Measurements from ENCODE around the gene ABCC12.
"Not testable (repeated sequence)": the region's sequence is repeated elsewhere in the genome, so short reads cannot be mapped to it uniquely, and the experiment has no call there.

Gene ABCC12

GRCh38 chr16:48155926-48156789, at the start of gene ABCC12:
ABCC12 (minus strand) TSS chr16:48155993; CDS start chr16:48146424, 9,569 bp downstream.
- no peak for DNase-seq (ENCODE audit: low spot score)

- no peak for DNase-seq (ENCODE audit: low spot score)
Observed at GRCh38 chr16:48204825-48205151, 49.0 kb upstream of the ABCC12 start.

GRCh38 chr16:48203974-48204824, 48.4 kb upstream of the ABCC12 start:
- no peak for DNase-seq (ENCODE audit: low spot score)

- DNase-seq (ENCODE audit: low spot score), result no peak
Observed at GRCh38 chr16:48201515-48202201, 45.9 kb upstream of the ABCC12 start.

GRCh38 chr16:48197294-48197693, 41.5 kb upstream of the ABCC12 start:
- no peak for DNase-seq (ENCODE audit: low spot score)

- no peak for DNase-seq (ENCODE audit: low spot score)
Observed at GRCh38 chr16:48194828-48195556, 39.2 kb upstream of the ABCC12 start.

- DNase-seq (ENCODE audit: low spot score), result no peak
Observed at GRCh38 chr16:48193846-48194245, 38.1 kb upstream of the ABCC12 start.

- DNase-seq (ENCODE audit: low spot score), result no peak
Observed at GRCh38 chr16:48188449-48189102, 32.8 kb upstream of the ABCC12 start.

- DNase-seq (ENCODE audit: low spot score), result no peak
Observed at GRCh38 chr16:48187779-48188178, 32.0 kb upstream of the ABCC12 start.

GRCh38 chr16:48184681-48185080, 28.9 kb upstream of the ABCC12 start:
- no peak for DNase-seq (ENCODE audit: low spot score)

GRCh38 chr16:48182979-48183537, 27.3 kb upstream of the ABCC12 start:
- DNase-seq (ENCODE audit: low spot score), result no peak

GRCh38 chr16:48181746-48182520, 26.1 kb upstream of the ABCC12 start:
- DNase-seq (ENCODE audit: low spot score), result not testable (repeated sequence)

GRCh38 chr16:48180868-48181480, 25.2 kb upstream of the ABCC12 start:
- no peak for DNase-seq (ENCODE audit: low spot score)

GRCh38 chr16:48176635-48177408, 21.0 kb upstream of the ABCC12 start:
- no peak for DNase-seq (ENCODE audit: low spot score)

GRCh38 chr16:48173889-48174288, 18.1 kb upstream of the ABCC12 start:
- no peak for DNase-seq (ENCODE audit: low spot score)

- no peak for DNase-seq (ENCODE audit: low spot score)
Observed at GRCh38 chr16:48172682-48173081, 16.9 kb upstream of the ABCC12 start.

GRCh38 chr16:48169896-48170295, 14.1 kb upstream of the ABCC12 start:
- no peak for DNase-seq (ENCODE audit: low spot score)

GRCh38 chr16:48168075-48168474, 12.3 kb upstream of the ABCC12 start:
- no peak for DNase-seq (ENCODE audit: low spot score)

- not testable (repeated sequence) for DNase-seq (ENCODE audit: low spot score)
Observed at GRCh38 chr16:48166617-48167016, 10.8 kb upstream of the ABCC12 start.

All from germinal center (tissue), 1 donor.